Ishikawa (cell line): Measurements from ENCODE around the gene PBX1.

Source experiments
- CEBPB ChIP-seq: IDR thresholded peaks from 2 replicates; pipeline ENCODE4 v1.6.1; 2012
- CREB1 ChIP-seq: IDR thresholded peaks from 2 replicates; pipeline ENCODE4 v1.6.1; 2012; ENCODE audit warnings: low read depth
- EGR1 ChIP-seq: IDR thresholded peaks from 2 replicates; pipeline ENCODE4 v1.6.1; 2012
- EP300 ChIP-seq: IDR thresholded peaks from 2 replicates; pipeline ENCODE4 v1.6.1; 2012; ENCODE audit warnings: borderline replicate concordance
- FOXM1 ChIP-seq: IDR thresholded peaks from 2 replicates; pipeline ENCODE4 v1.6.1; 2012; ENCODE audit warnings: low read depth, borderline replicate concordance
- MAX ChIP-seq: IDR thresholded peaks from 2 replicates; pipeline ENCODE4 v1.6.1; 2012
- NFIC ChIP-seq: IDR thresholded peaks from 2 replicates; pipeline ENCODE4 v1.6.1; 2012
- RAD21 ChIP-seq: IDR thresholded peaks from 2 replicates; pipeline ENCODE4 v1.6.1; 2012; ENCODE audit warnings: low read depth
- REST ChIP-seq: IDR thresholded peaks from 2 replicates; pipeline ENCODE4 v1.6.1; 2012; ENCODE audit warnings: low read depth, mild to moderate bottlenecking
- TAF1 ChIP-seq: IDR thresholded peaks from 2 replicates; pipeline ENCODE4 v1.6.1; 2012; ENCODE audit warnings: low read depth, mild to moderate bottlenecking
- TCF12 ChIP-seq: IDR thresholded peaks from 2 replicates; pipeline ENCODE4 v1.6.1; 2012; ENCODE audit warnings: low read depth
- TEAD4 ChIP-seq: IDR thresholded peaks from 2 replicates; pipeline ENCODE4 v1.6.1; 2012
- USF1 ChIP-seq: IDR thresholded peaks from 2 replicates; pipeline ENCODE4 v1.6.1; 2012
- YY1 ChIP-seq: IDR thresholded peaks from 2 replicates; pipeline ENCODE4 v1.6.1; 2012; ENCODE audit warnings: low read depth
- ZBTB7A ChIP-seq: IDR thresholded peaks from 2 replicates; pipeline ENCODE4 v1.6.1; 2012; ENCODE audit warnings: low read depth

The PBX1 gene

GRCh38 chr1:164613176-164613575 lies 54.2 kb downstream of the PBX1 start:
- TF ChIP-seq EGR1 (no peak), EP300 (no peak), CEBPB (no peak), TEAD4 (no peak), FOXM1 (no peak), RAD21 (no peak; the same call in 1 of the 2 replicates), MAX (no peak), NFIC (no peak)

GRCh38 chr1:164614316-164614715 lies 55.3 kb downstream of the PBX1 start:
- no peak for TF ChIP-seq TEAD4
- TF ChIP-seq YY1 = no peak
- no peak for TF ChIP-seq RAD21
- TF ChIP-seq NFIC = no peak
- no peak for TF ChIP-seq USF1
- no peak for TF ChIP-seq TCF12
- no peak for TF ChIP-seq ZBTB7A
- TF ChIP-seq CEBPB = no peak
- TF ChIP-seq TAF1 = no peak
- no peak for TF ChIP-seq CREB1

- TF ChIP-seq MAX (no peak), CREB1 (no peak), RAD21 (peak; percentile 90), ZBTB7A (no peak), FOXM1 (peak; percentile 21; the same call in 1 of the 2 replicates), EGR1 (no peak)
These were observed 58.6 kb downstream of the PBX1 start for GRCh38 chr1:164617377-164618201.

- no peak for TF ChIP-seq ZBTB7A
- TF ChIP-seq EP300 = no peak
- no peak for TF ChIP-seq RAD21
- no peak for TF ChIP-seq TEAD4
- no peak for TF ChIP-seq MAX
- no peak for TF ChIP-seq FOXM1
- TF ChIP-seq USF1 = no peak
These were observed 59.2 kb downstream of the PBX1 start for GRCh38 chr1:164618202-164618564.

GRCh38 chr1:164619006-164619784 lies 60.2 kb downstream of the PBX1 start:
- TF ChIP-seq TAF1 = no peak
- no peak for TF ChIP-seq ZBTB7A
- no peak for TF ChIP-seq CEBPB
- TF ChIP-seq RAD21 = no peak

- no peak for TF ChIP-seq RAD21
- no peak for TF ChIP-seq NFIC
- no peak for TF ChIP-seq REST
- no peak for TF ChIP-seq ZBTB7A
- no peak for TF ChIP-seq TAF1
- no peak for TF ChIP-seq FOXM1
- TF ChIP-seq USF1 = no peak
- no peak for TF ChIP-seq CREB1
- no peak for TF ChIP-seq TCF12
- TF ChIP-seq EP300 = no peak
- TF ChIP-seq CEBPB = no peak
These were observed 63.3 kb downstream of the PBX1 start for GRCh38 chr1:164622068-164622845.
